HL-60 (cell line): Measurements from ENCODE around the gene LRP1B.

Experiments used
- CTCF ChIP-seq: IDR thresholded peaks from one replicate; pipeline ENCODE4 v1.5.1; 2011; ENCODE audit warnings: low read length, control low read depth, inconsistent platforms; ENCODE audit not compliant: insufficient read depth
- GABPA ChIP-seq: IDR thresholded peaks from 2 replicates; pipeline ENCODE4 v1.6.1; 2012; ENCODE audit warnings: low read depth
- POLR2AphosphoS5 ChIP-seq: IDR thresholded peaks from 2 replicates; pipeline ENCODE4 v1.6.1; 2012; ENCODE audit warnings: low read depth
- SPI1 ChIP-seq: IDR thresholded peaks from 2 replicates; pipeline ENCODE4 v1.6.1; 2012; ENCODE audit warnings: low read depth, mild to moderate bottlenecking, borderline replicate concordance
- TF ChIP-seq, protein P1 (sequence below): IDR thresholded peaks from 2 replicates; pipeline ENCODE4 v1.6.1; 2012; ENCODE audit warnings: low read depth; ENCODE audit not compliant: insufficient replicate concordance

GRCh38 chr2:140679752-140680151, 1451.1 kb downstream of the LRP1B start:
- TF ChIP-seq CTCF (no peak), GABPA (no peak), POLR2AphosphoS5 (no peak), SPI1 (no peak)
- TF ChIP-seq, protein P1, sequence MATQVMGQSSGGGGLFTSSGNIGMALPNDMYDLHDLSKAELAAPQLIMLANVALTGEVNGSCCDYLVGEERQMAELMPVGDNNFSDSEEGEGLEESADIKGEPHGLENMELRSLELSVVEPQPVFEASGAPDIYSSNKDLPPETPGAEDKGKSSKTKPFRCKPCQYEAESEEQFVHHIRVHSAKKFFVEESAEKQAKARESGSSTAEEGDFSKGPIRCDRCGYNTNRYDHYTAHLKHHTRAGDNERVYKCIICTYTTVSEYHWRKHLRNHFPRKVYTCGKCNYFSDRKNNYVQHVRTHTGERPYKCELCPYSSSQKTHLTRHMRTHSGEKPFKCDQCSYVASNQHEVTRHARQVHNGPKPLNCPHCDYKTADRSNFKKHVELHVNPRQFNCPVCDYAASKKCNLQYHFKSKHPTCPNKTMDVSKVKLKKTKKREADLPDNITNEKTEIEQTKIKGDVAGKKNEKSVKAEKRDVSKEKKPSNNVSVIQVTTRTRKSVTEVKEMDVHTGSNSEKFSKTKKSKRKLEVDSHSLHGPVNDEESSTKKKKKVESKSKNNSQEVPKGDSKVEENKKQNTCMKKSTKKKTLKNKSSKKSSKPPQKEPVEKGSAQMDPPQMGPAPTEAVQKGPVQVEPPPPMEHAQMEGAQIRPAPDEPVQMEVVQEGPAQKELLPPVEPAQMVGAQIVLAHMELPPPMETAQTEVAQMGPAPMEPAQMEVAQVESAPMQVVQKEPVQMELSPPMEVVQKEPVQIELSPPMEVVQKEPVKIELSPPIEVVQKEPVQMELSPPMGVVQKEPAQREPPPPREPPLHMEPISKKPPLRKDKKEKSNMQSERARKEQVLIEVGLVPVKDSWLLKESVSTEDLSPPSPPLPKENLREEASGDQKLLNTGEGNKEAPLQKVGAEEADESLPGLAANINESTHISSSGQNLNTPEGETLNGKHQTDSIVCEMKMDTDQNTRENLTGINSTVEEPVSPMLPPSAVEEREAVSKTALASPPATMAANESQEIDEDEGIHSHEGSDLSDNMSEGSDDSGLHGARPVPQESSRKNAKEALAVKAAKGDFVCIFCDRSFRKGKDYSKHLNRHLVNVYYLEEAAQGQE = no peak
